Measurements from ENCODE around the gene MXI1. TPM values are rescaled to one million over a fixed set of nuclear protein-coding genes. Genes with fewer than 3 reads are reported as not detected.

The MXI1 gene
- total RNA-seq, 3 donors from 2014 or later (not counting 1 experiment from before 2014, with no cell fraction given) = 11.2 to 14.1 (median 13.6) TPM

DNA sequence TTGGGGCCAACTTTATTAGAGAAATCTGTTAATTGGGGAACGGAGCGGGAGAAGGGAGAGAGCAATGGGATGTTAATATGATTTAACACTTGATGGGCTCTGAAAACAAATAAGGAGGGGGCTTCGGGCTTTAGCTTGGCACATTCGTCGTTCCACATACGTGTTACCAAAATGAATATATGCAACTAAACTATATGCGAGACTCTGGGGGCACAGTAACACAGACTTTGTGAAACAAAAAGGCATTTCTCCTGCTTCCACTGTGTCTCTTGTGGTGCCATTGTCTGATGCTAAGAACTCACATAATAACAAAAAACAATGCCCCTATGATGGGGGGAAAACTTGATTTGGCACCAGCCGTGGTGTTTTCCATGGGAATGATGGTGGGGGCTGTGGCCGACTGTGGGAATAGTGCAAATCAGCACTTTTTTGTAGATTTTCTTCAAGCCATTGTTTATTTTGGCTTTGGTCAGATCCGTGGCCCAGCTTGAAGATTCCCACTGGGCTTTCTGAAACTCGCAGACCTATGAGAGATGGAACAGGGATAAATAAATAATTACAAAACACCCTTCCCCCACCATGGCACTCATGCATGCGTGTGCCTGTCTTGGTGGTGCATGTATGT, 2.2 kb upstream of the MXI1 start:
- no peak overlapping the region for H3K27ac Mint-ChIP-seq
- H3K4me1 Mint-ChIP-seq = peaks cover 31 to 37% of the 10 kb centered on the region in 2 donors
- DNase-seq = no peak

DNA sequence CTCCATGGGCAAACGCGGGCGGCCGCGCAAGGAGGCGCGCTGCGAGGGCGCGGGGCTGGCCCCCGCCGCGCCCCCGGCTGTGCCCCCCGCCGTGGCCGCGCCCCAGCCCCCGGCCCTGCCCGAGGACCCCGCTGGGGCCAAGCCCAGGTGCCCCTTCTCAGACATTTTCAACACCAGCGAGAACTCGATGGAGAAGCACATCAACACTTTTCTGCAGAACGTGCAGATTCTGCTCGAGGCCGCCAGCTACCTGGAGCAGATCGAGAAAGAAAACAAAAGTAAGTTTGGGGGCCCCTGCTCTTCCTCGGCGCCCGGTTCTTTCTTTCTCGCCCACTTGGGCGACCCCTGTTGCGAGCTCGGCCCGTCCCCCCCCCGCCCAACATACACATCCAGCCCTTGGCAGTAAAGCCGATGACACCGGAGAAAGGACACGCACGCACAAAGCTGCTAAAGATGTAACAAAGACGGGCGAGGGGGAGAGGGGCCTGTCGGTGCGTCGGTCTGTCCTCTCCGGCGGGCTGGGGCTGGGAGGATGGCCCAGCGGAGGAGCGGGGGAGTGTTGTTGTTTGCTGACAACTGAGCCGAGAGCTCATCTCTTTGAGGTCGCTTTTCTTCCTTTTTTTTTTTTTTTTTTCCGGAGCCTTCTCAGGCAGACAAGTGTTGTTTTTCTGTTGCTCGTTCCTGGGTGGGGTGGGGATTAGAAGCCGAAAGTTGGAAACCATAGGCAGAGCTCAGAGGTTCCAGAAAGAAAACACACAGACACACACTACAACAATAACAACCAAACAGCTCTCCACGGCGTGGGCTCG, 604 bp downstream of the MXI1 start:
- peak overlapping the region in 1 of 2 donors; percentile 86 for H3K27ac Mint-ChIP-seq
- H3K36me3 ChIP-seq (ENCODE audit: control insufficient read depth, insufficient read depth, low read length) = no peaks in the 10 kb centered on the region
- H3K27me3 Mint-ChIP-seq (ENCODE audit: low read depth in 2 of 2) = peaks cover 73 to 78% of the 10 kb centered on the region in 2 donors
- peak overlapping the region; percentile 32 for H3K4me3 ChIP-seq (ENCODE audit: low read length)
- H3K27me3 ChIP-seq (ENCODE audit: control insufficient read depth, insufficient read depth, low read length) = peaks cover 36% of the 10 kb centered on the region
- TF ChIP-seq, protein P1, sequence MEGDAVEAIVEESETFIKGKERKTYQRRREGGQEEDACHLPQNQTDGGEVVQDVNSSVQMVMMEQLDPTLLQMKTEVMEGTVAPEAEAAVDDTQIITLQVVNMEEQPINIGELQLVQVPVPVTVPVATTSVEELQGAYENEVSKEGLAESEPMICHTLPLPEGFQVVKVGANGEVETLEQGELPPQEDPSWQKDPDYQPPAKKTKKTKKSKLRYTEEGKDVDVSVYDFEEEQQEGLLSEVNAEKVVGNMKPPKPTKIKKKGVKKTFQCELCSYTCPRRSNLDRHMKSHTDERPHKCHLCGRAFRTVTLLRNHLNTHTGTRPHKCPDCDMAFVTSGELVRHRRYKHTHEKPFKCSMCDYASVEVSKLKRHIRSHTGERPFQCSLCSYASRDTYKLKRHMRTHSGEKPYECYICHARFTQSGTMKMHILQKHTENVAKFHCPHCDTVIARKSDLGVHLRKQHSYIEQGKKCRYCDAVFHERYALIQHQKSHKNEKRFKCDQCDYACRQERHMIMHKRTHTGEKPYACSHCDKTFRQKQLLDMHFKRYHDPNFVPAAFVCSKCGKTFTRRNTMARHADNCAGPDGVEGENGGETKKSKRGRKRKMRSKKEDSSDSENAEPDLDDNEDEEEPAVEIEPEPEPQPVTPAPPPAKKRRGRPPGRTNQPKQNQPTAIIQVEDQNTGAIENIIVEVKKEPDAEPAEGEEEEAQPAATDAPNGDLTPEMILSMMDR (IDR thresholded peaks at IDR 0.05) = no peak
- intact Hi-C loops (cut with micrococcal nuclease) = loop anchor here (5.0 kb wide), 2 partner anchors 69 to 71 kb away; no protein-coding TSS in a partner anchor
- no peaks in the 10 kb centered on the region for H3K36me3 Mint-ChIP-seq
- H3K4me1 ChIP-seq (ENCODE audit: control insufficient read depth, insufficient read depth, low read length) = peaks cover 43% of the 10 kb centered on the region
- H3K9me3 ChIP-seq (ENCODE audit: control insufficient read depth, insufficient read depth, low read length) = no peaks in the 10 kb centered on the region
- WGBS (ENCODE audit: insufficient coverage) = under 1% methylated on average over 54 of the region's 57 CpGs
- no peaks in the 10 kb centered on the region for H3K9me3 Mint-ChIP-seq
- peak overlapping the region; percentile 26 for H3K27ac ChIP-seq (ENCODE audit: low read length)
- peaks cover 54 to 61% of the 10 kb centered on the region in 2 donors for H3K4me1 Mint-ChIP-seq
- peak overlapping the region; percentile 98 for H3K4me3 Mint-ChIP-seq
- ATAC-seq (peak in 2 of 3 donors; percentile 9 to 16), DNase-seq (peak; percentile 23 to 69)

More for the DNA sequence above, 2.2 kb upstream of the MXI1 start:
- WGBS (ENCODE audit: insufficient coverage) = 92% methylated on average over 10 of the region's 12 CpGs
- peaks cover 29% of the 10 kb centered on the region for H3K4me1 ChIP-seq (ENCODE audit: control insufficient read depth, insufficient read depth, low read length)
- Mint-ChIP-seq H3K36me3 (no peaks in the 10 kb centered on the region), H3K27me3 (ENCODE audit: low read depth in 2 of 2) (peaks cover 67 to 81% of the 10 kb centered on the region in 2 donors), H3K4me3 (peak overlapping the region; percentile 15), H3K9me3 (no peaks in the 10 kb centered on the region)
- ATAC-seq = no peak
- H3K4me3 ChIP-seq (ENCODE audit: low read length) = no peak overlapping the region
- no peaks in the 10 kb centered on the region for H3K36me3 ChIP-seq (ENCODE audit: control insufficient read depth, insufficient read depth, low read length)
- no peaks in the 10 kb centered on the region for H3K9me3 ChIP-seq (ENCODE audit: control insufficient read depth, insufficient read depth, low read length)
- H3K27me3 ChIP-seq (ENCODE audit: control insufficient read depth, insufficient read depth, low read length) = peaks cover 35% of the 10 kb centered on the region
- TF ChIP-seq, protein P1 (IDR thresholded peaks at IDR 0.05) = no peak
- H3K27ac ChIP-seq (ENCODE audit: low read length) = no peak overlapping the region
- intact Hi-C loops (cut with micrococcal nuclease) = loop anchor here (5.0 kb wide), 2 partner anchors 68 to 72 kb away; no protein-coding TSS in a partner anchor

DNA sequence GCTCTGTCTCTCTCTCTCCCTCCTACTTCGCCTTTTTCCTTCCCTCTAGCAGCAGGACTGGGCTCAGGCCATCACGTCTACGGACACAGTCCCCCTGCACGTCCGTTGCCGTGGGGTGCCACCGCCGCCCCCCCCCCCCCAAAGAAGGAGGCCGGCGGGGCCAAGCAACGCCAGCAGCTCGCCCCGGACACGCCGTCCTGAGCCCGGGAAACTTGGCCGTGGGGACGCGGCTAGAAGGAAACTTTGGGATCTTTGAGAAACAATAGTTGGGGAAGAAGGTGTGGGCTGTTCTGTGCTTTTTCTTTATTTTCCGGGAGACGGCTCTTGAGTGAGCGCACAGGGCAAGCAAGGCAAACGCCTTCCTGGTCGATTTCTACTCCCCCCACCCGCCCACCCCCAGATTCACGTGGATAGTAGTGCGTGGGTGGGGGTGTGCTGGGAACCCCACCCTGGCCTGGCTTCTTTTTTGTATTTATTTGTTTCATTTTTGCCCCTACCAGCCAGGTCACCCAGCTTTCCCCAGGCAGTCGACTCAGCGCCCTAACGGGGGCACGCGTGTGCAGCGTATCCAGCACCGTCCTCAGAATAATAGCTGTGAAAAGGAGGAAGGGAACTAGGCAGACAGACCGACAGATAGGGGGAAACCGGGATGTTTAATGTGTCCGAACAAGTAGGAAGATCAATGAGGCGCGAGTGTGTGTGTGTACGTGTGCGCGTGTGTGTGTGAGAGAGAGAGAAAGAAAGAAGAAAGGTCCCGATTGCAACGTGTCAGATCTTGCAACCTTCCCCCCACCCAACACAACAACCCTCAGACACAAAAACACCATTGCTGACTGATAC, 1.4 kb downstream of the MXI1 start:
- no peaks in the 10 kb centered on the region for H3K9me3 ChIP-seq (ENCODE audit: control insufficient read depth, insufficient read depth, low read length)
- DNase-seq = peak in 1 of 2 donors; percentile 70
- H3K4me3 ChIP-seq (ENCODE audit: low read length) = peak overlapping the region; percentile 49
- Mint-ChIP-seq H3K27ac (peak overlapping the region; percentile 3 to 86), H3K9me3 (no peaks in the 10 kb centered on the region), H3K4me3 (peak overlapping the region; percentile 98), H3K36me3 (no peaks in the 10 kb centered on the region), H3K27me3 (ENCODE audit: low read depth in 2 of 2) (peaks cover 73 to 82% of the 10 kb centered on the region in 2 donors), H3K4me1 (peaks cover 54 to 61% of the 10 kb centered on the region in 2 donors)
- ATAC-seq = peak; percentile 1 to 10 (median 3)
- peaks cover 43% of the 10 kb centered on the region for H3K4me1 ChIP-seq (ENCODE audit: control insufficient read depth, insufficient read depth, low read length)
- peaks cover 31% of the 10 kb centered on the region for H3K27me3 ChIP-seq (ENCODE audit: control insufficient read depth, insufficient read depth, low read length)
- no peaks in the 10 kb centered on the region for H3K36me3 ChIP-seq (ENCODE audit: control insufficient read depth, insufficient read depth, low read length)
- intact Hi-C loops (cut with micrococcal nuclease) = loop anchor here (1.0 to 5.0 kb wide), 3 partner anchors 52 to 72 kb away; no protein-coding TSS in a partner anchor
- peak overlapping the region; percentile 26 for H3K27ac ChIP-seq (ENCODE audit: low read length)
- WGBS (ENCODE audit: insufficient coverage) = under 1% methylated on average over 31 of the region's 44 CpGs
- TF ChIP-seq, protein P1 (IDR thresholded peaks at IDR 0.05) = no peak

Measured in natural killer cell (primary cell).